Endometrium (tissue), 2 donors: ENCODE data around the gene DIPK1A.
A peak's percentile ranks its signal among the peaks of the same experiment; 100 is the strongest.

Source experiments
- FAIRE-seq: peaks from 2 replicates; lab custom pipeline; 2012; peaks lifted over from hg19 to GRCh38; lab: Jason Lieb, UNC
- donor health status: control.
- donor health status: control.

DIPK1A gene

DNA sequence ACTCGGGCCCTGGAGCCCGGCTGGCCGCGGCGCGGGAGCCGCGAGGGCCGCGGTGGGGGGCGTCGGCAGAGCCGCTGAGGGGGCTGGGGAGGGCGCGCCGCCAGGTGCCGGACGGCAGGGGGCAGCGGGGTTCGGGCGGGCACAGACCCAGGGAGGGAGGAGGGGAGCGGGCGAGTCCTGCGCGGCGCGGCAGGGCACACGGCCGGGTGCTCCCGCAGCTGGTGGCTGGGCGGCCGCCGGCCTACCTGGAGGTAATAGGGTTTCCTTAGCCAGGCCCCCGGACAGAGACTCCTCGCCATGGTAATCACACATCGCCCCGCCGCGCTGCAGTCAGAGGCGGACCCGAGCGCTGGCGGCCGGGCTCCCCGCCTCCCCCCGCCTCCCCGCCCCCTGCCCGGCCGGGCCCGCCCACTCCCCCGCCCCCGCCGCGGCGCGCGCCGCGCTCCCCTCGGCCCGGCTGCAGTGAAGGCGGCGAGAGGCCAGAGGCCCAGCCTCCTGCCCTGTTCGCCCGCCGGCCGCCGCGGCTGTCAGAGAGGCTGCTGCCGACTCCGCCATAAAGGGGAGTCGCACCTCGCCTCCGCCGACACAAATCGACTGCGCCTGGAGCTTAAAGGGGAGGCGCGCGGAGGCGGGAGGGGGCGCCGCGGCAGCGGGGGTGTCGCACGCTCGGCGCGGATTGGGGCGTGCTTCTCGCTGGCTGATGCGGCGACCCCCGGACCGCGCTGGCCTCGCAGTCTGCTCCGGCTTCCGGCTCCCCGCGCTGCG lies at the start of gene DIPK1A:
Gene DIPK1A, minus strand, starts transcription at position 332 of the 765 bp plus-strand sequence. Its CDS starts 33 bp downstream, at position 299.
- FAIRE-seq: no peak

DNA sequence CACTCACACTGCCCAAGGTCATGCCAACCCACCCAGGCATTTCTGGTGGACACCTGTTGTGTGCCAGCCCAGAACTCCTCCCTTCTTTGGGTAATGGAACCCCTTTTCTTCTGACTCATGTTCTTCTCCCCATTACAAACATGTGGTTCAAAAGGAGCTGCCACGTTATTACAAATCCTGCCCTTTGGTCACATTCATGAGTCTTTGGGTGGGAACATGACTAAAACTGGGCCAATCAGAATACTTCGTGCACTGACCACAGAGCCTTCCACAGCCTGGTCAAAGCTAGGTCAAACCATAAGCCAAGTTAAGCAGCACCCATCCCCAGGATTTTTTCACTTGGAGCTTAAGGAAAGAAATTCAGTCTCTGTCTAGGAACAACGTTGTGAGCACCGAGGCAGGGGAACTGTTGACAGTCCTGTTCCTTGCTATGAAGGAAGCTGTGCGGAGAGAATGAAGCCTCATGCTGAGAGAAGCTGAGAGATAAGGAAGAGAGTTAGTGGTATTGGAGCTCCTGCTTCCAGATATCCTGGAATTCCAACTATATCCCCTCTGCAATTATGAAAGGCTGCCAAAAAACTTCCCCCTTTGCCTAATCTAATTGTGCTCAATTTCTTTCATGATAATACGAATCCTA lies 46.8 kb upstream of the DIPK1A start:
- no peak for FAIRE-seq

DNA sequence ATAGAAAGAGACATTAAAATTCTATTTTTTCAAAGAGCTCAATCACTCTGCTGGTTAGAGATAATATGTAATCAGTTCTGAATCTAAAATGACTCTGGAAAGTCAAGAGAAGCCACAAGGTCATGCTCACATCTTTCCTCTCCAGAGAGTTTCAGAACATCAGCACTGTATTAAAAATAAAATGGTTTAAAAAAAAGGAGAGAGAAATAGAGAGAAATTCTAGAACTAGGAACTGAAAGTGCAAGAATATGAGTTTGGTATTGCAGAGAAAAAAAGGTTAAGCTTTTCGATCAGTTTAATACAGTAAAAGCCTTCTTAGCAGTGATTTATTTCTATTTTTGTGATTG lies 44.0 kb upstream of the DIPK1A start:
- no peak for FAIRE-seq

DNA sequence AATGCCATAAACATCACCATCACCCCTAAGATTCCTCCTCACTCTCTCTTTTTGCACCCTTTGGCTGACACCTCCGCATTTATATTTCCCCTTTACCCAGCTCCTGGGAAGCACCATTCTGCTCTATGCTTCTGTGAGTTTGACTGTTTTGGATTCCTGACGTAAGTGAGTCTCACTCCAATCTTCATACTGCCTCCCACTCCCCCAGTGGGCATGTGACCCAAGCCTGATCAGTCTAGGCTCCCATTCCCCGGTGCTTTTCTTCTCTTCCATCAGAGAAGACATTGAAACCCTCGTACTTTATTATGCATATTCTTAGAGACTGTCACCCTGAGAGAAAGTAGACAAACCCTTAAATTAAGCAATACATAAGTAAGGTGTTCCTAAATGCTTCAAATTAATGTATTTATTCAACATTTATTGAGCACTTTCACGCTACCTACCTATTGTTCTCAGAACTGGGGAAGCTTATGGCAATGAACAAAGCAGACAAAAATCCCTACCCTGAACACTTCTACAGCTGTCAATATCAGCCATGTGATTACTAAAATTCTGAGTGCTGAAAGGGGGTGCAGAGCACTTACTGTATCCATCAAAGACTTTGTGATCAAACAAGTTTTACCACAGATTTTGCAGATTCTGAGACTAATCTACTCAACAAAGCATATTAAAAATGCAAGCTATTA lies 43.4 kb upstream of the DIPK1A start:
- FAIRE-seq: no peak

DNA sequence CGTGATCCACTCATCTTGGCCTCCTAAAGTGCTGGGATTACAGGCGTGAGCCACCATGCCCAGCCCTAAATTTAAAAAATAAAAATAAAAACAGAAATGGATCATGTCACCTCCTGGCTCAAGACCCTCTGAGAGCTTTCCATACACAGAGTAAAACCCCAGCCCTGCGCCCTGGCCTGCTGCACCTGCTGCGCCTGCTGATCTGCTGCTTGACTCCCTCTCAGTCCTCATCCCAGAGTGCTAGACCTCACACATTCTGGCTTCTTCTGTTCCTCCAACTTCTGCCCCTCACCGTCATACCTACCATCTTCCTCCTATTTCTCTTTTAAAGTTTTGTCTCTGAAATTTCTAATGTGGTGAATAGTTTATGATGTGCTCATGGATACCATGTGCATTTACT lies 42.7 kb upstream of the DIPK1A start:
- FAIRE-seq: no peak

DNA sequence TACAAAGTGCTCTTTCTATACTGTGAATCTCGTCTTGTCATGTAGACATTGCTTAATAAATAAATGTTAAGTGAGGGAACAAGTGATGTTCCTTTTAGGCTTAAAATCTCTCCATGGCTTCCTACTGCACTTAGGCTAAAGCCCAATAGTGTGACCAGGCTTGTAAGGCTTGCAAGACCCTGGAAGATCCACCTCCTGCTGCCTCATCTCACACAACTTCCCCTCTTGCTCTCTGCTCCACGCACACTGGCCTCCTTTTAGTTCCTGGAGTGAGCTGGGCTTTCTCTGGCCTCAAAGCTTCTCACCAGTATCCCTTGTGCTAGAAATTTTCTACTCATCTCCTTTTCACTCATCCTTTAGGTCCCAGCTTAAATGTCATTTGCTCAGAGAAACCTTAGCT lies 41.5 kb upstream of the DIPK1A start:
- no peak for FAIRE-seq

DNA sequence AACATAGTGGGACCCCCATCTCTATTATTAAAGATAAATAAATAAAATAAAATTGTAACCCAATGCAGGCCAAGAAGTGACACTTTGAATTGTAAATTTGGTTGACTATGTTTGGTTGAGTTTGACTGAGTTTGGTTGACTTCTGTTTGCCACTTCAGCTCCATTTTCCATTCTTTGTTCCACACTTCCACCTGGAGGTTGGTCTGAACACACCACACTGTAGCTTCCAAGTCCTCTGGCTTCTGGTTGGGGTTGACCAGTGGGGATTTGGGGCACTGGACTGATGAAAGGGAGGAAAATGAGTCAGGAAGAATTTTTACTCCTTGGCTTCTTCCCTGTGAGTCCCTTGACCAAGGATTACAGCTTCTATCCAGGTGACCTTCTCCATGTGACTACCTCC lies 40.6 kb upstream of the DIPK1A start:
- no peak for FAIRE-seq

DNA sequence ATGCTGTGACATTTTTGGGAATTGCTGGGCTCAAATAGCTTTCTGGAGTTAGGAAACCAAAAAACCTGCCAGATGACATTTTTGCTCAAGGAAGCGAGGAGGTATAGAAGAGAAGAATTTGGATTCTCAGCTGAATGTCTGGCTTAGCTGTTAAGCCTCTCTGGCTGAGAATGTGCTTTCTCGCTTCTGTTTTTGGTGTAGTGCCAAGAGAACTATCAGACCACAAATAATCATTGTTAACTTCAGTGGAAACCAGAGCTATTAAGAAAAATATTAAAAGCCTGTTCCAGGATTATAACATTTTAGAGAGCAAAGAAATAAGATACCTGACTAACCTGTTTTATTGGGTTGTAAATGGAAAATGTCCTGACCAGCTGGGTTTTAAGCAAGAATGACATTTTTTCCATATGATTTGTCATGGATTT lies 39.5 kb upstream of the DIPK1A start:
- no peak for FAIRE-seq

DNA sequence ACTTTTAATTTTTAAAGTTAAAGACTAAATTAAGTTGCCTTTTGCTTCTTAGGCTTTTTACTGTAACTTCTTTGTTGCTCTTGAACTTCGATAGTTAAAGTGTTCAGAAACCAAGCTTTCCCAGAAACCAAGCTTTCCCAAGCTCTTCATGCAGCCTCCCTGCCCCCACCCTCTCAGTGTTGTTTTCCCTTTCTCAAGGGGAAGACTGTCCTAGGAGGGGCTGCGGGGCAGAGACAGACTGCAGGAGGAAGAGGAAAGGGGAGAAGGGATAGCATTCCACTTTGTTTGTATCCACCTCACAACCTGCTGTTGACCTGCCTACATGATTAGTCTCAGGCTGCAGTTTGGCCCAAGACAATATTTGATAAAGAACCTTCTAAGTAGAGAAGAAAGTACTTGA lies 39.0 kb upstream of the DIPK1A start:
- no peak for FAIRE-seq

DNA sequence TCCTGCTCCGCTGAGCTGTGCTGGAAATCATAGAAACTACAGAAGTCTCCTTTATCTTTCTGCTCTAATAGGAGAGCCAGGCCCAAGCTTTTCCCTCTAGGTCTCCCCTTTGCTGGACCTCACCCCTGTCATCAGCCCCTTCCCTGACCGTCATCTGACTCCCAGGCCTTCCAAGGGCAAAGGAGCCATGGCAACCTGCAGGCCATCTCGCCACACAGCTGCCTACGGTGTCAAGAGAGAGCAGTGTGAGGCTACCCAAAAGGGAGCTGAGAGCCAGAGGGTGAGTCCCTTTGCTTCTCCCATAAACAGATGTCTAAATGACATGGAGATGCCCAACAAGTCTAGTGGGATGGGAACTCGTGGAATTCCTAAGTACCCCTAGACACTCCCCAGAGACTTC lies 37.6 kb upstream of the DIPK1A start:
- FAIRE-seq: no peak

DNA sequence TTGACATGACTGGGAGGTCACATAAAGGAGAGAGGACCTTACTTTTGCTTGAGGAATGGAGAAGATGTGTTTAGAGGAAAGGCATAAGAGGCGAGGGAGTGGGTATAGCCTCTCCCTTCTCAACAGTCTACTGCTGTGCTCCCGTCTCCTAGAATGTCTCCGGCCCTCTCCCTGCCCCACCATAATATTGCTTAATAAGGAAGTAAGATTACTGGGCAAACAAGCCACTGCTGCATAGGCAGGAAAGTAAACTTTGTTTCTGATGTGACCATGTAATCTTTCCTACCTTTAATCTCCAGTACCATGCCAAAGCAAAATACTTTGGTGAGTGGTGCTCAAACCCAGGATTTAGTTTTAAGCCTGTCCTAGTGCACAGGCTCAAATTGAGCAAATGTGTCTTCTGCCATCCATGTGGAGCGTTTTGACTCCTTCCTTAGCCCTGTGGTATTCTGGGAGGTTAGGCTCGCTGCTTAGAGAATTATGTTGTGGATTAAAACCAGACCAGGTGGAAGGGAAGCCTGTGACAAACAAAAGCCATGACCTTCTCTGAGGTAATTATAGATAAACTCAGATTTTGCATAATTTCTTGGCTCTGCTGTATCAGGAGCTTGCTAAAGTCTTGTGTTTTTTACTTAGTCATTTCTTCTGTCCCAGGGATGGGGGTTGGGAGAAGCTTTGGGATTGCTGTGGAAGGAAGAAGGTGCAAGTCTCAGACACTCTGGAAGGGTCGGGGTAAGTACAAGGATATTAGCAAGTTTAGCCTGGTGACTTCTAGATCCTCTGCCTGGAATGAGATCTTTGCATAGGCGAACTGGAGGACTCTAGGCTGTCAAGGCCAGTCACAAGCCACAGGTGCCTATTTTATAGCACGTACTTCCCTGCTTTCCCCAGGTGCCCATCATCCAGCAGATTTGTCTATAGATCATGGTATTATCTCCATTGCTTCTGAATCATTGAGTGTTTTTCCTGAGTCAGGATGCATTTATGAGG lies 34.5 kb upstream of the DIPK1A start:
- no peak for FAIRE-seq

DNA sequence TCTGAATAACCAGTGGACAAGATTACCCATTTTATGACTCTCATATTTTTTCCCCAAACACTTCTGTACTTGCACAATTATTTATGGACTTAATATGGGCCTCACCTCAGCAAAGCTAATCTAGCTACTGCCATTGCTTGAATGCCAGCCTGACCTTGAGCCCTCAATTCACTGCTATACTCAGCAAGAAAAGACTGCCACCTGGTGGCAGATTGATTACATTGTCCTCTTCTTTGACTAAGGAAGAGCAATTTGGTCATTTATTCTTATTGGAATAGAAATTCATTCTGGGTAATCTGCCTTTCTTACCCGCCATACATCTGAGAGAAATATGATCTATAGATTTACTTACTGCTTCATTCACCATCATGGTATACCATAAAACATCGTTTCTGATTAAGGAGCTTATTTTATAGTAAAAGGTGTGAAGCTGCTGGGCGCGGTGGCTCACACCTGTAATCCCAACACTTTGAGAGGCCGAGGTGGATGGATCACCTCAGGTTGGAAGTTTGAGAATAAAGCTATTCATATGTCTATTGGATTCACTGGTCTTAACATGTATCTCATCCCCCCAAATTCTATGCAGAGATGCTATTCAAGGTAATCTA lies 32.9 kb upstream of the DIPK1A start:
- peak; percentile 74 for FAIRE-seq

DNA sequence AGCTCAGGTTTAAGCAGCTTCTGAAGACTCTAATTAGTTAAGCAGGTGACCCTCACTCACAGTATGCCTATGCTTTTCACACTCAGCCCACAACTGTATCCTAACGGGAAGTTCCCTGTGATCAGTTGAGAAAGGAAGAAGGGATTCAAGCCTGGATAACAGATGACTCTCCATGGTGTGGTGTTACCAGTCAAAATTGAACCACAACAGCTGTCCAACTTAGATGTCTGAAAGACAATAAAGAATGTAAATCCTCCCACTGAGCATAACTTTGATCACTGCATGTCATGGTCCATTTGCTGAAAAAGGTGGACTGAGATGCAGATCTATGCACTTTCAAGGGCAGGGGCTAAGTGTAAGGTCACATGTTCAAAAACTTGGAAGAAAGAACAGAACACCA lies 32.3 kb upstream of the DIPK1A start:
- no peak for FAIRE-seq

DNA sequence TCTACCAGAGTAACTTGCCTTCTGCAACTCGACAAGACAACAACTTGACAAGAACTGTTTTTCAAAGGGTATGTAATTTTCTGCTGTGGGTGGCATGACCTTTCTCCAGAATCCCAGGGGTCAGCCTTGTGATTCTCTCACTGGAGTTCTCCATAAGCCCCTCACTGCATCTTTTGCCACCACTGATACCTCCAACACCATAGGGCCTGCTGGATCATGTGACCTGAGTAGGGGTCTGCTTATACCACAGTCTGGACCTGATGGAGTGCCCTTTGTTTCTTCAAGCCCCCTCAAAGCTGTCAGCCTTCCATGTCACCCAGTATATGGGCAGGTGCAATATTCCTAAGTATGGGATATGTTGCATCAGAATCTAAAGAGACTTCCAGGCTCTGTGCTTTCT lies 31.6 kb upstream of the DIPK1A start:
- FAIRE-seq: no peak

DNA sequence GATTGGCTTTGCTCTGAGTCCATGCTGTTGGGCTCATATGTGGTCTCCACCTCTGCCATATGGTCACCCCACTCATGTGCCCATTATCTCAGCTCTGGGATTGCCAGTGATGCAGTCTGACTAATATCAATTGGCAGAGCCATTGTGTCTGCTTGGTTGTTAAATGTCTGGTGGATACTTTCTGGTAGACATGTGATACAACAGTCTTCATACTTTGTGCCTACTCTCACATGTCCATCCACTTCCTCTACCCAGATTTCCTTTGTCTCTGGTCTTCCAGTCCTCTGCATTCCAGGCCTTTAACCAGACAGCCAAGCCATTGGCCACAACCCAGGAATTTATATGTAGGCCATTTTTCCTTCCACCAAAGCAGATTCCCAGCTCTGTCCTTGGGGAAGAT lies 30.8 kb upstream of the DIPK1A start:
- FAIRE-seq: no peak

DNA sequence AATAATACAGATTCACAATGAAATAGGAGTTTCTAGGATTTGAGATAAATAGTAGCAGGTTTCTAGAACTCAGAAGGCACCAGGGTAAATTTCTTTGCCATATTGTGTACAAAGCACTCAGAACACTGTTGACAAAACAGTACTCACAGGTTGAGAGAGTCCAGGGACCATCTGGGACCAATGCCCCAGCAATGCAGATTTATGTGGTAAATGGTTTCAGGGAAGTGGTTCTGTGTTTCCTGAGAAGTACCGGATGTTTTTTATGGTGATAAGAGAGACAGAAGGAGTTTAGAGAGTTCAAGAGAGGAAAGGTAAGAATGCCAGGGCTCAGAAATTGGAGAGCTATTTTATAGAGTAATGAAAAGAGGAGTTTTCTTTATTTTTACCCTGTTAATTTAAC lies 29.6 kb upstream of the DIPK1A start:
- FAIRE-seq: no peak

DNA sequence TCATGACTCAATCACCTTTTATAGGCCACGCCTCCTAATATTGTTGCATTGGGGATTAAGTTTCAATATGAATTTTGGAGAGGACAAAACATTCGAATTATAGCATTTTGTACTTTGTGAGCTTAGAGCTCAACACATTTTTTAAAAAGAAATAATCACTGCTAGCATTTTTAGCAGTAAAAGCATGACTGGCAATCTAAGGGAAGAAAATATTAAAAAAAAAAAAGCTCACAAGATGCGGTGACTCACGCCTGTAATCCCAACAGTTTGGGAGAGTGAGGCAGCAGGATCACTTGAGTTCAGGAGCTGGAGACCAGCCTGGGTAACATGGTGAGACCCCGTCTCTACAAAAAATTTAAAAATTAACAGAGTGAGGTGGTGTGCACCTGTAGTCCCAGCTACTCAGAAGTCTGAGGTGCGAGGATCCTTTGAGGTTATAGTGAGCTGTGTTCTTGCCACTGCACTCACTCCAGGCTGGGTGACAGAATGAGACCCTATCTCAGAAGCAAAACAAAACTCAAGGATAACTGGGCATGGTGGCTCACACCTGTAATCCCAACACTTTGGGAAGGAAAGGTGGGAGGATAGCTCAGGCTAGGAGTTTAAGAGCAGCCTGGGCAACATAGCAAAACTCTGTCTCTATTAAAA lies 28.8 kb upstream of the DIPK1A start:
- FAIRE-seq: no peak

DNA sequence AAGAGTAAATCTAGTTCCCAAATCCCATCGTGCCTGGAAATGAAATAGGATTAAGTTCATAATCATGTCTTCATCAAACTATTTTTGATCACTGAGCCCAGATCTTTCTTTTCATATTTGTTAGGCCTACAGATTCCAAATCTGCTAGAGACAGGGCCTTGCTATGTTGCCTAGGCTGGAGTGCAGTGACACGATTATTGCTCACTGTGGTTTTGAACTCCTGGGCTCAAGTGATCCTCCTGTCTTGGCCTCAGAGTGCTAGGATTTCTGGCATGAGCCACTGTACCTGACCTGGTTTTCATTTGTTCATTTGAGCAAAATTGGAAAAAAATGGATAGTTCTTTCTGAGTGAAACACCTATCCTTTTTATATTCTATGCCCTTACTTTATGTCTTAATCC lies 28.0 kb upstream of the DIPK1A start:
- FAIRE-seq: no peak

DNA sequence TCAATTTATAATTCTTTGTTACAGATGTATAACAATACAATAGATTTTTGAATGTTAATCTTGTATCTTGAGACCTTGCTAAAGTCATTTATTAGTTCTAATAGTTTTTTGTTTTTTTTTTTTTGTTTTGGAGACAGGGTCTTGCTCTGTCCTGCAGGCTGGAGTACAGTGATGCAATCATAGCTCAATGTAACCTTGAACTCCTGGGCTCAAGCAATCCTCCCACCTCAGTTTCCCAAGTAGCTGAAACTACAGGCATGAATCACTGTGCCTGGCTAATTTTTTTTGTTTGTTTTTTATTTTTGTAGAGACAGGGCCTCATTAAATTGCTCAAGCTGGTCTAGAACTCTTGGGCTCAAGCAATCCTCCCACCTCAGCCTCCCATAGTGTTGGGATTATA lies 26.2 kb upstream of the DIPK1A start:
- FAIRE-seq: no peak

DNA sequence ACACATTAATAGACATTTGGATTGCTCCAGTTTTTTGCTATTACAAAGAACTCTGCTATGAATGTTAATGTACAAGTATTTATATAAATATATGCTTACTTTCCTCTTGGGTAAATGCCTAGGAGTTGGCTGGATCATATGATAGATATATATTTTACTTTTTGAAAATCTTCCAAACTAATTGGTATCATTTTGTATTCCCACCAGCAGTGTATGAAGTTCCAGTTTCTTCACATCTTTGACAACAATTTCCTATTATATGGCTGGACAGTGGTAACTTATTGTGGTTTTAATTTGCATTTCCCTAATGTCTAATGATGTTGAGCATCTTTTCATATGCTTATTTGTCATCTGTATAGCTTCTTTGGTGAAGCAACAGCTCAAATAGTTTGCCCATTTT lies 23.8 kb upstream of the DIPK1A start:
- no peak for FAIRE-seq
